ENCODE results near the gene CNOT4.

GRCh38 chr7:135525426-135525825, 15.5 kb upstream of the CNOT4 start:
- no peak for TF ChIP-seq CREB1 (IDR thresholded peaks at IDR 0.05; ENCODE audit: low read depth)
- no peak for TF ChIP-seq POLR2A (IDR thresholded peaks at IDR 0.05; ENCODE audit: low read depth, low read length)
- TF ChIP-seq SP1 (IDR thresholded peaks at IDR 0.05; ENCODE audit: low read depth, low read length): no peak
- TF ChIP-seq BCL3 (IDR thresholded peaks at IDR 0.05; ENCODE audit: borderline replicate concordance, insufficient read depth, low read depth, low read length, poor library complexity, severe bottlenecking): no peak
- no peak for TF ChIP-seq POLR2AphosphoS5 (IDR thresholded peaks at IDR 0.05; ENCODE audit: low read length)
- TF ChIP-seq MYB (IDR thresholded peaks at IDR 0.05; ENCODE audit: borderline replicate concordance, low read depth, low read length): no peak
- TF ChIP-seq NFIC (IDR thresholded peaks at IDR 0.05; ENCODE audit: low read depth, low read length): no peak
- no peak for TF ChIP-seq BRCA1 (IDR thresholded peaks at IDR 0.05; ENCODE audit: low read depth, low read length)
- TF ChIP-seq SRF (IDR thresholded peaks at IDR 0.05; ENCODE audit: low read depth in 2 of 2, low read length in 2 of 2): no peak
- TF ChIP-seq ATF3 (IDR thresholded peaks at IDR 0.05; ENCODE audit: borderline replicate concordance, extremely low read depth, low read depth, low read length): no peak
- no peak for TF ChIP-seq RBBP5 (conservative IDR thresholded peaks at IDR 0.05)
- TF ChIP-seq MTA2 (IDR thresholded peaks at IDR 0.05; ENCODE audit: low read depth): no peak

All from GM12878 (cell line).